Transverse colon (tissue), 4 donors: Measurements from ENCODE around the gene MAPK4.
A peak's percentile ranks its signal among the peaks of the same experiment; 100 is the strongest.

Experiments
- EP300 ChIP-seq: sonication (generic); formaldehyde crosslinking; IDR thresholded peaks from one replicate; pipeline ENCODE4 v1.6.1; 2017; ENCODE audit warnings: antibody characterized with exemption, low read depth
- POLR2A ChIP-seq: fragments of 450-650 bp; IDR thresholded peaks from one replicate; pipeline ENCODE4 v1.6.1; 2016; ENCODE audit warnings: antibody characterized with exemption, mild to moderate bottlenecking, moderate library complexity
- POLR2AphosphoS5 ChIP-seq, 3 donors: sonication (generic); formaldehyde crosslinking; IDR thresholded peaks; one replicate each; pipeline ENCODE4 v1.6.1; 2016; ENCODE audit warnings: antibody characterized with exemption in 3 of 3
- TF ChIP-seq, protein P1 (sequence below), 5 experiments: fragments of 200-600 bp in 3 of 5; fragments of 450-650 bp in 2 of 5; sonication (generic) in 3 of 5; IDR thresholded peaks; 1 replicate in 2 of 5; 2 replicates in 3 of 5; pipeline ENCODE4 v1.5.1; 2016 to 2017; ENCODE audit warnings: antibody characterized with exemption in 5 of 5, inconsistent platforms in 3 of 5, mild to moderate bottlenecking in 2 of 5, moderate library complexity in 1 of 5

DNA sequence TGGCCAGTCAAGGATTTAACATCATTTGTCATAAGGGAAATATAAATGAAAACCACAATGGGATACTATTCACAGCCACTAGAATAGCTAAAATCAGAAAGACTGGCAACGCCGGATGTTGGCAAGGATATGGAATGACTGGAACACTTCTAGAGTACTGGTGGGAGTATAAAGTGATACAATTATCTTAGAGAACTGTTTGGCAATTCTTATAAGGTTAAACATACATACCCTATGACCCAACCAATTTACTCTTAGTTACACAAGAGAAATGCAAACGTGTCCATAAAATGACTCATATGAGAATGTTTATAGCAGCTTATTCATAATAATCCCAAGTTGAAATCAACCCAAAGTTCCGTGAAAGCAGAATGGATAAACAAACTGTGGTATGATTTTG is 35.1 kb downstream of the MAPK4 start:
- TF ChIP-seq POLR2A = no peak
- TF ChIP-seq, protein P1, sequence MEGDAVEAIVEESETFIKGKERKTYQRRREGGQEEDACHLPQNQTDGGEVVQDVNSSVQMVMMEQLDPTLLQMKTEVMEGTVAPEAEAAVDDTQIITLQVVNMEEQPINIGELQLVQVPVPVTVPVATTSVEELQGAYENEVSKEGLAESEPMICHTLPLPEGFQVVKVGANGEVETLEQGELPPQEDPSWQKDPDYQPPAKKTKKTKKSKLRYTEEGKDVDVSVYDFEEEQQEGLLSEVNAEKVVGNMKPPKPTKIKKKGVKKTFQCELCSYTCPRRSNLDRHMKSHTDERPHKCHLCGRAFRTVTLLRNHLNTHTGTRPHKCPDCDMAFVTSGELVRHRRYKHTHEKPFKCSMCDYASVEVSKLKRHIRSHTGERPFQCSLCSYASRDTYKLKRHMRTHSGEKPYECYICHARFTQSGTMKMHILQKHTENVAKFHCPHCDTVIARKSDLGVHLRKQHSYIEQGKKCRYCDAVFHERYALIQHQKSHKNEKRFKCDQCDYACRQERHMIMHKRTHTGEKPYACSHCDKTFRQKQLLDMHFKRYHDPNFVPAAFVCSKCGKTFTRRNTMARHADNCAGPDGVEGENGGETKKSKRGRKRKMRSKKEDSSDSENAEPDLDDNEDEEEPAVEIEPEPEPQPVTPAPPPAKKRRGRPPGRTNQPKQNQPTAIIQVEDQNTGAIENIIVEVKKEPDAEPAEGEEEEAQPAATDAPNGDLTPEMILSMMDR (IDR thresholded peaks at IDR 0.05) = no peak
- no peak for TF ChIP-seq EP300
- TF ChIP-seq POLR2AphosphoS5 (IDR thresholded peaks at IDR 0.05) = peak in 1 of 3 donors; percentile 10
